Activated CD4-positive, alpha-beta T cell treated with anti-CD3 and anti-CD28 coated beads, Interleukin-2, amount 50 U/mL, for 24 hours (primary cell): ENCODE data around the gene WSCD1.

ENCODE experiments used
- DNase-seq, 2 donors: peaks; one replicate each; pipeline ENCODE4 v3.0.0-alpha.2; 2020; ENCODE audit warnings: low read depth in 1 of 2, low spot score in 1 of 2

WSCD1 gene

DNA sequence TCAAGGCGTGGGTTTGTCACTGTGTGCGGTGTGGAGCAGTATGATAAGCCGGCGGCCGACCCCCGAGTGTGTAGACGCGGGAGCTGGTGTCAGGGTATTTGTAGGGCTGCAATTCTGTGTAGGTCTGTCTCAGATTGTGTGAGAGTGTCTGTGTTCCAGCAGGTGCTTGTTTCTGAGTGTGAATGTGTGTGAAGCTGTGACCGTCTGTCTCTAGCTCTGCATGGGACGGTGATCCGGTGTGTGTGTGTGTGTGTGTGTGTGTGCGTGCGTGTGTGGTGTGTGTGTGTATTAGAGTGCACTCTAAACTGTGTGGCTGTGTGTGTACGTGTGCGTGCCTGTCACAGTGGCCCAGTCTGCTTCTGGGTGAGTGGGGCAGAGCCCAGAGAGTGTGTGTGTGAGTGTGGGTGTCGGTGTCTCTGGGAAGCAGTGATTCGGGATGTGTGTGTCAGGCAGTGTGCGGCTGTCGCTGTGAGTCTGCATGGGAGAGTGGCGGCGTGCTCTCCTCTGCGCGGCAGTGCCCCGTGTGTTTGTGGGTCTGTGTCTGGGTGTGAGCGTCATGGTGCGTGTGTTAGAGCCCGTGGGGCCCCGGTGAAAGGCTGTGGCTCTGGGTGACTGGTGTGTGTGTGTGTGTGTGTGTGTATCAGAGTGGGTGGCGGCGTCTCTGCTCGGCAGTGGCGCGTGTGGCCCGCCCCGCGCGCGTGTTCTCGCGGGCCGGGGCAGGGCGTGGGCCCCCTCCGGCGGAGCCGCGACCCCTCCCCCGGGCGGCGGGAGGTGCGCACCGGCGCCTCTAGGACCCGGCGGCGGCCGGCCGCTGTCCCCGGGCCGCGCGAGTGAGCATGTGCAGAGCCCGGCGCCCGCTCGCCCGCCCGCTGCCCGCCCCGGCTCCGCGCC, at the start of gene WSCD1:
WSCD1 (plus strand) TSS at position 841 of the 891 bp plus-strand sequence. CDS start 10,280 bp downstream, outside the sequence.
- DNase-seq: no peak

DNA sequence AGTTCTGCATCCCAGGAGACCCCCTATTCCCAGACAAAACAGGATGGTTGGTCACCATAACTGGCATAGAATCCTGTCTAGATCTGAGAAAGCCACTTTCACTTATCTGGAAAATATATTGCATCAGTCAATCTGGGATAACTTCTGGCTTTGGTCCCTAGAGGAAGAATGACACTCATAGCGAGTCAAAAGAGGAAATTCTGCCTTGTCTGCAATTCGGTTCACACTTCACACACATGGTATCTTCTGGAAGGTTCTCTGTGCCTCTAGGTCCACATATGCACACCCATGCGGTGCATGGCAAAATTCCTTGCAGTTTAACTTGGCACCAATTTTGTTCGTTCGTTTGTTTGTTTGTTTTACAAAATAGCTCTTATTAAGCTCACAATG, 49.2 kb upstream of the WSCD1 start:
- DNase-seq: no peak

DNA sequence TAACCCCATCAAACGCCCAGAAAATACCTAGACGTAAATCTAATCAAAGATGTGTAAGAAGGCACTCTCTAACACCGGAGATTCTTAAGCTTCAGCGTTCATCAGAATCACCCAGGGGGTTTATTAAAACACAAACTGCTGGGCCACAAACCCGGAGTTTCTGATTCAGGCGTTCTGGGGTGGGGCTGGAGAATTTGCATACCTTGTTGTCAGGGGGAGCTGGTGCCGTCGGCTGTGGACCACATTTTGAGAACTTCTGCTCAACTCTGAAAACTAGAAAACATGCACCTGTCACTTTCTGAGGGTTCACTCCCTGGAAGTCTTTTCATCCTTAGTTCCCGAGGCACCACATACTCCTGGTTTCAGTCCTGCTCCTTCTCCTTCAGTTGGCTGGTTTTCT, 48.6 kb upstream of the WSCD1 start:
- no peak for DNase-seq

DNA sequence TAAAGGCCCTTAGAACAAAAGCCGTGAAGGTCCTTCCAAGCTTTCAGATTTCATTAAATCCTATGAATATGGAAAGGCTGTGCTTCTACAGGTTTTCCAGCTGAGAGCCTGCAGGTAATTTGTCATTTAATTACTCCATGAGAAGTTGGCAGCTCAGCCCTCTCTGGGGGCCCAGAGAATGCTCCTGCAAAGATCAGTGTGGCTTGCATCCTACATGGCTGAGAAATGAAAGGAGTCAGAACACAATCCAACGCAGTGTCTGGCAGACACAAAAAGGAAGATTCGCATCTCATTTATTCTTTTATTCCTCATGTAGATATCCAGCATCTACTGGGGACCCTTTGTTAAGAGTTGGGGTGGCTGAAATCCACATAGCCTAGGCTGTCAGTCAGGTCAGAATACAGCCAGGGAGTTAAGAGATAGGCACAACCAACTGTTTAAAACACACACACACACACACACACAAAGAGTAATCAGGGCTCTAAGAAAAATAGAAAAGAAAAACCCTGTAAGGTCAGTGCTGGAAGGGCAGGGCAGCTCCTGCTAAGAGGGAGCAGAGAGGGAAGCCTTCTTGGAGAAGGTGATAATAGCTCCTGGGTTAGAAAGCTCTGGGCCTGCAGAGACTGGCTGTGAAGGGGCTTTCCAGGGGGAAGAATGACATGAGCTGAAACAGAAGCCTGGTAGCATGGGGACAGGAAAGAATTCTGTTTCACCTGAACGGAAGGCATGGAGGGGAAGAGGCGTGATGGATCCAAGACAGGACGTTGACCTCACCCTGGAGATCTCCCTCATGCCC, 46.9 kb upstream of the WSCD1 start:
- DNase-seq: no peak

DNA sequence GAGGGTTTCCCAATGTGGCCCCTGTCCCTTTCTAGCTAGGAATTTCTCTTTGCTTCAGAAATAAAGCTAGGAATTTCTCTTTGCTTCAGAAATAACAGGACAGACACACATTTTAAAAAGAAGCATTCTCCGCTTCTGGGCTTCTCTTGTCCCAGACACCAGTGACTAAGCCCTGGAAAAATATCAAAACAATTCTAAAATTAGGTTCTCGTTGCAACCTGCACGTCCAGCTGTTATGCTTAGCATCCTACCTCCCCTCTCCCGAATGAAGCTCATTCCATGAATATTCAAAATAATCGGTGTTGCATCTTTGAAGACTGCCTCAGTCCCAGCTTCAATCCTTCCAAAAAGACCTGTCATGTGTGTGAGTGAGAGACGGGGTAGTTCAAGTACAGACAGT, 45.6 kb upstream of the WSCD1 start:
- no peak for DNase-seq

DNA sequence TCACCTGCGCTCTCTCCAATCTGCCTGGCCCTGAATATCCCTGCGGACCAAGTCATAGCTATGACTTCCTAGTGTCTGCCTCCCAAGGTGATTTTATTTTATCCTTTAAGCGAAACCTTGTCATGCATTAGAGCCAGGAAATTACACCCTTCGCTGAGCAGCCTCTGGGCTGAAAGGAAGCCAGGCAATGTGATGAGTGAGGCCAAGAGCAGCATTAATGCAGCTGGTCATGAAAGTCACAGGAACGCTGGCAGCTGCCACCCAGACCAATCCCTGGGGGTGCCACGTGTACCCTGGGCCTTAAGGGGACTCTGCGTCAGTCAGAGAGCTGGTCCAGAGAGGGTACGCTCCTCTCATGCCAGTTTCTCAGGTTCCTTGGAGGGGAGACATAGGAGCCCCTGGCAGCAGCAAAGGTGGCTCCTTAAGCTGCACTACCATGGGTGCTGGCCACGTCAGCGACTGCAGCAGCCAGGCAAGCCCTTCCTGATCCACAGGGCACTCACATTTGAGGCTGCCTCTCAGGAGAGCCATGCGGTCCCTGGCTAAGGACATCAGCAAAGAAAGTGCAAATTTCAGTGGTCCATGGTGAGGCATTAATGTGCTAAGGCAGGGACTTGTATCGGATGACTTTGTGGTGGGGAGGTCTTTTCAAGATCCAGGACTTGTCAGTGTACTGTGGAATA, 42.7 kb upstream of the WSCD1 start:
- no peak for DNase-seq

DNA sequence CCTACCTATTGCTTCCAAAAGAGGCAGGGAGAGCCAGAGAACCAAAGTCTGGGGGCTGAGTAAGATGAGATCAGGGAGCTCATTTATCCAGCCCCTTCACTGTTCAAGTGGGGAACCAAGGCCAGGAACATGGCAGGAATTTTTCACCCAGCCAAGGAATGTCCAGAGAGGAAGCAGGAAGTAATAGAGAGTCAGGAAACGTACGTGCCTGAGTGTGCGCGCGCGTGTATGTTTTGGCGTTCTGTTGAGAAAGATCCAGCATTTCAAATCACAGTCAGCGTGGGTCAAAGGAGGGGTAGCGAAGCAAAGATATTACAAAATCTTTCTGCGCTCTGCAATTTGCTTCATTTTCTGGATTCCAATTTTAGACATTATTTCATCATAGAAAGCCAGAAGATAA, 41.9 kb upstream of the WSCD1 start:
- DNase-seq: no peak

DNA sequence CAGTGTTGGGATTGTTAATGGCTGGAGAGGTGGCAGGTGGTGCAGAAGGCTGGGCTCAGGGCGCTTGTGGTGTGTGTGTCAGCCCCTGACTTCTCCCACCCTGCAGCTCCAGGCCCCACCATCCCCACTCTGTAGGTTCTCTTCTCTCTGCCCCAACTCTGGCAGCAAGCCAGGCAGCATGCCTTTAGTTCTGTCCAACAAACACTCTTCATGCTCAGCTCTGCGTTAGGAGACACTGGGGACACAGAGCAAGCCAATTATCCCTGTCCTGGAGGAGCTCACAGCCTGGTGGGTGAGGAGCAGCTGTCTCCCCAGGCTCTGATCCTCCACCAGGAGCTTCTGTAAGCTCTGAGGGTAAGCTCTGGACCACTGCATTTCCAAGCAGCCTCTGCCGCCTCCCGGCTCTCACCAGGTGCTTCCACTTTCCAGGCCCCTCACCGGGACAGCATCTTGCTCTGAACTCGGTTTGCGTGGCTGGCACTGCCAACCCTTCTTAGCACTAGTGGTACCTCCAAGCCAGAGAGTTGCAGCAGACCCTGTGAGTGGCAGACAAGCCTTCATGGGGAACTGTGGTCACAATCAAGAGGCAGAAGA, 34.3 kb upstream of the WSCD1 start:
- DNase-seq: no peak

DNA sequence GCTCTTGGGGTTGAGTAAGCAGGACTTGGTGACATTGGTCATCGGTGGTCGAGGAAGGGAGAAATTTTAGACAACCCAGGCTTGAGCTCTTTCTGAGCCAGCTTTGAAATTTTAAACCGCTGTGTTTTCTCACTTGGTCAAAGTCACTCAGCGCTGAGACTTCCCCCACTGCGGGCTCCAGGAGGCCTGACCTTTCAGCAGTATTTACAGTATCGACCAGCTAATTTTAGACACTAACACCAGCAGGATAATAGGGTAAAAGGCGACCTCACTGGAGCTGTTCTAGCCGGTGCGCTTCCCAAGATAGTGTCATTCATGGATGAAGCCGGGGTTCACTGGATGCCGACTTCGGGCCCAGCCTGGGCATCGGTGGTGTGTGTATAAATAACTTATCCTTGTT, 29.7 kb upstream of the WSCD1 start:
- no peak for DNase-seq

DNA sequence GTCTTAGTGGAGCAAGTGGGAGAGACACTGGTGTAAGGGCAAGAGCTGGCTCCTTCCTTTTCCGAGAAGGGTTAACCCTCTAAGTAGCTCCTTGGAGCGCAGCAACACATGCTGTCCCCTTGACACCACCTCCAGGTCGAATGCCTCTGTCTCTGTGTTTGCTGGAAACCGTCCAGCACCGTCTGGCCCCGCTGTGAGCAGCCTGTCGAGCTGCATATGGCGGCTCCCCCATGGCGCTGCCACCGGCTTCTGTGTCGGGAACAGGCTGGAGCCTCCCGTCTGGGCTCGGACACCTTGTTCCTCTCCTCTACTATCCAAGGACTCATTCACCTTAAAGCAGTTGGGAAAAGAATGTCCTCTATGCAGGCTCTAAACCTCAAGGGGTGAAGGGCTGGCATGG, 28.9 kb upstream of the WSCD1 start:
- DNase-seq: no peak

DNA sequence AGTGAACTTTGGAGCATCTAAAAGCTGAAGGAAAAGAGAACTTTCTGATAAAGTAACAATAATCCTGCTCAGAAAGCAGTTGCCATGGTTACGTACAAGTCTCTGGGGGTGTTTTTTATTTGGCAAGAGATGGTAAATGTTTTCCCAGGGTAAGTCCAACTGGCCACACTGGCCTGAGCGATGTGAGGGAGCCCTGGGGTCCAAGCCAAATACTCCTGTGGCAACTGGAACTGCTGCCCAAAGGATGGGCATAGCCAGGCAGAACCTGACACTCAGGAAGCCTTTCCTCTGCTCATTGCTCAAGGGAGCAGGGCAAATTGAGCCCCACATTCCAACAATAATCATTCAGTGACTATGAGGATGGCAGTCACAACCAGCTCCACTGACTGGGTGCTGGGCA, 26.8 kb upstream of the WSCD1 start:
- no peak for DNase-seq

DNA sequence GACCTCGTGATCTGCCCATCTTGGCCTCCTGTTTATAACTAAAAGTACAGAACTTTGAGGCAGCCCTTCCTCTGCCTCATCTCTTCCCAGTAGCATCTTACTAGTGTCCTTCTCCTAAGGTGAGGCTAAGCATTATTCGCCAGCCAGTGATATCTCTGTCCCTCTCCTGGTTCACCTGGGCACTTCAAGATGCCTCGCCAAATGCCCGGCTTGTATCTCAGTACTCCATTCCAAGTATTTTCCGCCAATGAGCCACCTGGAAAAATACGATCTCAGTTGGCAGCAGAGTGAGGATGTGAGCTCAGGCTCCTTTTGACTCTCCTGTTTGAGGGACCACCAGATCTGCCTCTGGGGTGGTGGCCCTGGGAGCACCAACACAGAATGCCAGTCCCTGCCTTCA, 25.9 kb upstream of the WSCD1 start:
- no peak for DNase-seq

DNA sequence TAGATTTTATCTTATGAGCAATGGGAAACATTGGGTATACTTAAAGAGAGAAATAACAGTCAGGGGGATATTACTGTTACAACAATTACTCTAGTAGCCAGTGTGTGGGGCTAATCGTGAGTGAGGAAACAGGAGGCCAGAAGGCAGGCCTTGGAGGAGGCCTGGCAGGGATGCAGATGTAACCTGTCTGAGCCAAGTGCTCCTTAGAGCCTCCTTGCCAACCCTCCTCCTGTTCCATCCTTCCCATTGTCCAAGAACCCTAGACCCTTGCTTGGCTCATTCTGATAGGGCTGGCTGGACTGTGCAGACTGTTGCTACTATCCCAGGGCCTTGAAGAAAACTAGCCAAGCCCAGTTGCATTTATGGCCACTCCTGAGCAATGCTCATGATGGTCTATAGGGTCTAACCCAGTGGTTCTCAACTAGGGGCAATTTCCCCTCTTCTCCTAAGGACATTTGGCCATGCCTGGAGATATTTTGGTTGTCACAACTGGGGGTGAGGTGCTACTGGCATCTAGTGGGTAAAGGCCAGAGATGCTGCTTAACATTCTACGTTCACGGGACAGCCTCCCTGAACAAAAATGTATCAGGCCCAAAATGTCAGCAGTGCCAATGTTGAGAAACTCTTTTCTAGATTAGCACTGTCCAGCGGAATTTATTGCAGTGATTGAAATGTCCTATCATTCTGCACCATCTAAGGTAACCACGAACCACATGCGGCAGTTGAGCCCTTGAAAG, 24.4 kb upstream of the WSCD1 start:
- DNase-seq: no peak

DNA sequence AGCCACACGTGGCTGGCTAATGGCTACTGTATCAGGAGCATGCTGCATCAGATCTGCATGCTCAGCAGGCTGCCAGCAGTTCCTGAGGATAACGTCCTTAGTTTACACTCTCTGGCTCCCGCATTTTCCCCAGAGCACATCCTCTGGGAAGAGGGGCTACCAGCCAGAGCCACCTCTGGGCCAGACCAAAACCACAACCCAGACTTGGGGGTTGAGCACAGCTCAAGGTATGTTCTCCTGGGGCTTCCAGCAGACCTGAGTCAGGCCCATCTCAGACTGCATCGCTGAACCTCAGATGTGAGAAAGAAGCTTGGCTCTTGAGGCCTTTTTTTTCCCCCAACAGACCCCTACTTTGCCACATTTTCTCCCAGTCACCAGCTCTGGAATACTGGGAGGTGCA, 23.7 kb upstream of the WSCD1 start:
- DNase-seq: no peak

DNA sequence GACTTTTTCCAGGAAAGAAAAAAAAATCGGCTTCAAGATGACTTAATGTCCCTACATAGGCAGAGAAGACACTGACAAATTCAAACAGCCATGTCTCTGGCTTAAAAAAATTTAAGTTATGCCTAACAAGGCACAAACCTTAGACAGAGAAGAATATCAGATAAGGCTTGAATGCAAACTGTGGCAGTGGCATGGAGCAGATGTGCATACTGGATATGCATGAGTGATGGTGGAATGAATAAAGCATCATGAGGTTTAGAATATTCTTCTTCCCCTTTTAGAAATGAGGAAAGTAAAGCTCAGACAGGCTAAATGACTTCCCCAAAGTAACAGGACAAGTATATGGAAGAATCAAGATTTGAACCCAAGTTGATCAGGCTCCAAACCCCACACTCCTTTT, 23.2 kb upstream of the WSCD1 start:
- no peak for DNase-seq

DNA sequence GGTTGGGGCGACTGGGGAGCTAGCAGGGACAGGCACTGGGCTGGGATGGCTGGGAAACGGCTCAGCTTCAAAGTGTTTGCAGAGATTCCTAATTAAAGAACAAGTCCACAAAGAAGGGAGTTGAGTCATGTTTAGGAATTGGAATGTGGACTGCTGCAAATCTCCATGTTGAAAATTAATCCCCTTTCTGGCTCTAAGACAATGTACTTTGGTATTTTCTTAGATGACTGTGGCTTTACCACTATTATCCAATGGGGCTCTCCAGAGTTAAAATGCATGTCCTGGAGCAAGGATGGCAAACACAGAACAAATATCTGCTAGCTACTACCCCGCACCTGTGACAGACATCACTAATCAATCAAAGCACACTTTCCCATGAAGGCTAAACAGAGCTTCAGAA, 22.2 kb upstream of the WSCD1 start:
- DNase-seq: no peak

DNA sequence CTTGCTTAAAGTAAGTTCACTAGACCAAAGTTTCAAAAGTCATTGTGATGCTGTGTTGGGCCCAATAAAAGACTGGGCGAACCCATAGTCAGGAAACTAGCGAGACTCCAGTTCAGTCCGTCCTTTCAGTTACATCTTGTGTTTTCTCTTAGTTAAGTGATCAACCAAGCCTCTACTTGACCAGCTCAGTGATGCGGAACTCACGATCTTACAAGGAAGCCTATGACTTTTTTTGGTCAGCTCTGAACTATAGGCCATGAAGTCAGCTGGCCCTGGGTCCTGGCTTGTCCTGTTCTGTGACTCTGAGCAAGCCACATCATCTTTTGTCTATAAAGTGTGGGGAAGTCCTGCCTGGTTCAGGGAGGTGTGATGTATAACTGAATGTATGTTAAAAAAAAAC, 21.7 kb upstream of the WSCD1 start:
- DNase-seq: no peak

DNA sequence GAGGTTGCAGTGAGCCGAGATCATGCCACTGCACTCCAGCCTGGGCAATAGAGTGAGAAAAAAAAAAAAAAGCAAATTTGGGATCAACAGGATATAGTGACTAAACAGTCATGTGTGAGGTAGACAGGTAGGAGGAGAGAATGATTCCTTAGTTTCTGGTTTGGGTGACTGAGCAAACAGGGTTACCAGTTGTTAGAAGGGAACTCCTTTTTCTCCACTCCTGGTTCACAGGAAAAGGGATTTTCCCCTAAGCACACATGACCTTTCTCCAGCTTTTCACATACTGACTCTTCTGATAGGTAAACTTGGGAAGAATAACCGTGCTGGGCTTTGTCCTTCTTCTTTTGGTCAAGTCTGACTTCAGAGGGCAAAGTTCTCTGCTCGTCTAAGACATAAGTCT, 17.3 kb upstream of the WSCD1 start:
- no peak for DNase-seq

DNA sequence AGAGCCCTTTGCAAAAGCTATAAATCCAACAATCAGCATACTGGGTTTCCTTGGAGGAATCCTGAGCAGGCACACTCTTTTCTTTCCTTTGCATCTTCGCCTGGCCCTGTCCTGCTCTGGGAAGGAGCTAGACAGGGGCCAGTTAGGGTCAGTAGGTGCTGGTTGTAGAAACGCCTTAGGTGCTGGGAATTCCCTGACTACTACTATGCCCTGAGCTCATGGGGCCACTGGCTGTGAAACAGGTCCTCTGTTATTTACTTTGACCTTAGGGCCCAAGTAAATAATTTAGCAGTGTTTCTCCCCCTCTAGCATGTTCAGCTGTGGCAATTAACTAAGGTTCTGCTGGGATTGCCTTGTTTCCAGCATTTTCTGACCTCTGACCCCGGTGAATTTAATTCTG, 15.8 kb upstream of the WSCD1 start:
- DNase-seq: no peak

DNA sequence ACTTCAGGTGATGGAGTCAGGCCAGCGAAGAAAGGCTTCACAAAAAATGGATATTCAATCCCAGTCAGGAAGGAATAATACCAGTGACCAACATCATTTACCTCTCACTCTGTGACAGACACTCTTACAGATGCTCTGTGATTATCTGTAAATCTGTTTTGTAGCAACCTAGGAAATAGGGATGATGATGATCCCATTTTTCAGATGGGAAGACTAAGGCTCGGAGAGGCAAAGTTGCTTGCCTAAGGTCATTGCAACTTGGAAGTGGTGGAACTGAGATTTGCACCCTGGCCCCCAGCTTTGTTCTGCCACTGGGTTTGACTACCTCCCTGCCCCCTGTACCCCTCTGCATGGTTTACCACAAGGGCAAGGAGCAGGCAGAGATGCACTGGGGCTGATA, 14.1 kb upstream of the WSCD1 start:
- DNase-seq: no peak

DNA sequence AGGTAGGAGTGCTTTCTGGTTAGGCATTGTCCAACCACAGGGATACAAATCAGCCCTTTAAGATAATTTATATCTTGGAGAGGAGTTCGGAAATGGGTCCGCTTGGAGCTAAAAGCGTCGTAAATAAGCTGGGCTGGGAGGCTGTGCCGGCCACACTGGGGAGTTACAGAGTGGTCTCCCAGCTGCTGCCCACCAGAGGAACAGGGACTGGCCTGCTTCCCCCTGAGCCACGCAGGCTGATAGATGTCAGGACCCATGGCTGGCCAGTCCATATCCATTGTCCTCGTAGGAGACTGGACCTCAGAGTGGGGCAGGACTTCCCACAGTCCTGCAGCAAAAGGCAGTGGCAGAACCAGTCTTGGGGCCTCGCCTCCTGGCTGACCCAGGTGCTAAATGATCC, 12.6 kb upstream of the WSCD1 start:
- no peak for DNase-seq
